Mesendoderm (in vitro differentiated cells): ENCODE measurements around the gene THSD4.
"Not testable (repeated sequence)": the region's sequence is repeated elsewhere in the genome, so short reads cannot be mapped to it uniquely, and the experiment has no call there.

ENCODE experiments used
- DNase-seq: peaks from one replicate; pipeline ENCODE4 v3.0.0; 2013
- H2AK5ac ChIP-seq: 2 replicates; pipeline ENCODE4 v1.6.1; 2013; ENCODE audit warnings: low read length, inconsistent platforms
- H2BK120ac ChIP-seq: 2 replicates; pipeline ENCODE4 v1.6.1; 2013; ENCODE audit warnings: low read depth, mild to moderate bottlenecking, low read length, moderate library complexity, mixed read lengths
- H2BK15ac ChIP-seq: replicated peaks from 2 replicates; pipeline ENCODE4 v1.6.1; 2013; ENCODE audit warnings: low read depth, mild to moderate bottlenecking, moderate library complexity
- H2BK5ac ChIP-seq: 2 replicates; pipeline ENCODE4 v1.6.1; 2013; ENCODE audit warnings: low read length, inconsistent platforms
- H3K18ac ChIP-seq: 2 replicates; pipeline ENCODE4 v1.6.1; 2013; ENCODE audit warnings: mild to moderate bottlenecking, low read length, mixed read lengths
- H3K23ac ChIP-seq: one replicate; pipeline ENCODE4 v1.6.1; 2013; ENCODE audit warnings: low read length
- H3K27ac ChIP-seq: 2 replicates; pipeline ENCODE4 v1.5.1; 2013; ENCODE audit warnings: low read depth, mild to moderate bottlenecking, inconsistent platforms, low read length, moderate library complexity
- H3K27me3 ChIP-seq: 2 replicates; pipeline ENCODE4 v1.6.1; 2013; ENCODE audit warnings: low read length, control low read depth, mild to moderate bottlenecking, inconsistent platforms; ENCODE audit not compliant: insufficient read depth, poor library complexity
- H3K36me3 ChIP-seq: 2 replicates; pipeline ENCODE4 v1.6.1; 2013; ENCODE audit warnings: low read length, inconsistent platforms; ENCODE audit not compliant: control insufficient read depth, insufficient read depth
- H3K4ac ChIP-seq: one replicate; pipeline ENCODE4 v1.6.1; 2013; ENCODE audit warnings: low read depth, mild to moderate bottlenecking, low read length, moderate library complexity
- H3K4me1 ChIP-seq: 2 replicates; pipeline ENCODE4 v1.6.1; 2013; ENCODE audit warnings: low read depth, low read length, inconsistent platforms; ENCODE audit not compliant: control insufficient read depth
- H3K4me2 ChIP-seq: 2 replicates; pipeline ENCODE4 v1.6.1; 2013; ENCODE audit warnings: low read length
- H3K4me3 ChIP-seq: 2 replicates; pipeline ENCODE4 v1.5.1; 2013; ENCODE audit warnings: mild to moderate bottlenecking, low read length
- H3K56ac ChIP-seq: one replicate; pipeline ENCODE4 v1.6.1; 2013; ENCODE audit warnings: low read length
- H3K79me1 ChIP-seq: 2 replicates; pipeline ENCODE4 v1.6.1; 2013; ENCODE audit warnings: low read length, inconsistent platforms
- H3K79me2 ChIP-seq: 2 replicates; pipeline ENCODE4 v1.6.1; 2013; ENCODE audit warnings: mild to moderate bottlenecking, low read length; ENCODE audit not compliant: control insufficient read depth, insufficient read depth
- H3K9ac ChIP-seq: 2 replicates; pipeline ENCODE4 v1.6.1; 2013; ENCODE audit warnings: low read length, inconsistent platforms
- H4K5ac ChIP-seq: one replicate; pipeline ENCODE4 v1.6.1; 2013; ENCODE audit warnings: low read length
- H4K8ac ChIP-seq: one replicate; pipeline ENCODE4 v1.6.1; 2013; ENCODE audit warnings: low read depth, mild to moderate bottlenecking, control low read depth, low read length, moderate library complexity
- WGBS: extraction: QIAGEN DNeasy Blood & Tissue Kit; methylation state at CpG from one replicate; pipeline ENCODE4 v1.1.7; 2013; ENCODE audit warnings: low lambda C conversion rate, missing lambda C conversion rate; ENCODE audit not compliant: insufficient coverage; ENCODE audit errors: extremely low coverage; 5-methylcytosine and 5-hydroxymethylcytosine counted together

Gene THSD4

GRCh38 chr15:71167445-71168165 is 52.3 kb downstream of the THSD4 start:
- Histone ChIP-seq H3K79me2 (no peaks in the 10 kb centered on the region), H3K27ac (no peak overlapping the region), H3K4ac (no peak overlapping the region), H3K4me2 (no peak overlapping the region), H3K79me1 (no peaks in the 10 kb centered on the region), H3K9ac (no peak overlapping the region), H3K18ac (no peak overlapping the region), H3K4me3 (no peak overlapping the region), H4K8ac (no peak overlapping the region), H3K36me3 (no peaks in the 10 kb centered on the region), H2BK15ac (no peak overlapping the region), H4K5ac (no peak overlapping the region), H2BK120ac (no peak overlapping the region), H3K27me3 (no peaks in the 10 kb centered on the region), H3K4me1 (no peaks in the 10 kb centered on the region), H2BK5ac (no peak overlapping the region), H2AK5ac (no peak overlapping the region), H3K23ac (no peak overlapping the region), H3K56ac (no peak overlapping the region)
- no CpG with 5 or more reads among the region's 3 CpGs for WGBS
- no peak for DNase-seq

- Histone ChIP-seq H2BK5ac (no peak overlapping the region), H3K23ac (no peak overlapping the region), H2AK5ac (no peak overlapping the region), H4K8ac (no peak overlapping the region), H3K27me3 (no peaks in the 10 kb centered on the region), H3K4me1 (no peaks in the 10 kb centered on the region), H4K5ac (no peak overlapping the region), H3K27ac (no peak overlapping the region), H2BK15ac (no peak overlapping the region), H3K4me3 (no peak overlapping the region), H3K4ac (no peak overlapping the region), H3K56ac (no peak overlapping the region), H3K36me3 (no peaks in the 10 kb centered on the region), H3K79me1 (no peaks in the 10 kb centered on the region), H3K79me2 (no peaks in the 10 kb centered on the region), H3K4me2 (no peak overlapping the region), H3K18ac (no peak overlapping the region), H2BK120ac (no peak overlapping the region), H3K9ac (no peak overlapping the region)
- WGBS, result no CpG with 5 or more reads among the region's 5 CpGs
- no peak for DNase-seq
These were observed 53.0 kb downstream of the THSD4 start for GRCh38 chr15:71168166-71168834.

- H3K4me3 ChIP-seq, result no peak overlapping the region
- H3K9ac ChIP-seq, result no peak overlapping the region
- no peak overlapping the region for H2BK120ac ChIP-seq
- H3K18ac ChIP-seq, result no peak overlapping the region
- no peaks in the 10 kb centered on the region for H3K4me1 ChIP-seq
- no peak for DNase-seq
- H2AK5ac ChIP-seq, result no peak overlapping the region
- no peak overlapping the region for H3K56ac ChIP-seq
- no peak overlapping the region for H2BK5ac ChIP-seq
- no peak overlapping the region for H4K5ac ChIP-seq
- H3K79me1 ChIP-seq, result no peaks in the 10 kb centered on the region
- no peak overlapping the region for H3K4me2 ChIP-seq
- H3K23ac ChIP-seq, result no peak overlapping the region
- H3K36me3 ChIP-seq, result no peaks in the 10 kb centered on the region
- no peak overlapping the region for H3K4ac ChIP-seq
- no peak overlapping the region for H3K27ac ChIP-seq
- H3K27me3 ChIP-seq, result no peaks in the 10 kb centered on the region
- no peak overlapping the region for H4K8ac ChIP-seq
- no peak overlapping the region for H2BK15ac ChIP-seq
- no peaks in the 10 kb centered on the region for H3K79me2 ChIP-seq
These were observed 54.9 kb downstream of the THSD4 start for GRCh38 chr15:71170163-71170562.

- Histone ChIP-seq H3K56ac (no peak overlapping the region), H3K4me2 (no peak overlapping the region), H3K4me3 (no peak overlapping the region), H3K36me3 (no peaks in the 10 kb centered on the region), H2BK5ac (no peak overlapping the region), H2BK15ac (no peak overlapping the region), H3K27me3 (no peaks in the 10 kb centered on the region), H3K9ac (no peak overlapping the region), H3K18ac (no peak overlapping the region), H3K79me1 (no peaks in the 10 kb centered on the region), H3K79me2 (no peaks in the 10 kb centered on the region), H4K8ac (no peak overlapping the region), H3K27ac (no peak overlapping the region), H3K4ac (no peak overlapping the region), H2AK5ac (no peak overlapping the region), H4K5ac (no peak overlapping the region), H3K23ac (no peak overlapping the region), H2BK120ac (no peak overlapping the region), H3K4me1 (no peaks in the 10 kb centered on the region)
- no peak for DNase-seq
These were observed 55.9 kb downstream of the THSD4 start for GRCh38 chr15:71171195-71171594.

GRCh38 chr15:71174360-71174759 is 59.1 kb downstream of the THSD4 start:
- not testable (repeated sequence) for H3K4me2 ChIP-seq, H3K4me3 ChIP-seq, H2AK5ac ChIP-seq, H3K18ac ChIP-seq, H3K4me1 ChIP-seq, H2BK5ac ChIP-seq, H3K79me2 ChIP-seq, H4K8ac ChIP-seq, H3K27ac ChIP-seq, H3K23ac ChIP-seq, H3K79me1 ChIP-seq, H3K56ac ChIP-seq, H4K5ac ChIP-seq, H3K36me3 ChIP-seq, H2BK15ac ChIP-seq, H3K9ac ChIP-seq, DNase-seq, H2BK120ac ChIP-seq, H3K27me3 ChIP-seq, H3K4ac ChIP-seq
- no CpG with 5 or more reads among the region's 17 CpGs for WGBS
